Testis (tissue), 3 donors: ENCODE results near the gene VEGFA. TPM values are rescaled to one million over a fixed set of nuclear protein-coding genes. Genes with fewer than 3 reads are reported as not detected.
A peak's percentile ranks its signal among the peaks of the same experiment; 100 is the strongest.

Experiments used
- DNase-seq: peaks from one replicate; pipeline ENCODE4 v3.0.0-alpha.2; 2019
- H3K27ac ChIP-seq, 2 donors: fragments of 200-600 bp; sonication (generic); one replicate each; pipeline ENCODE4 v1.5.1; 2019
- H3K27me3 ChIP-seq: fragments of 200-600 bp; sonication (generic); one replicate; pipeline ENCODE4 v1.5.1; 2019
- H3K36me3 ChIP-seq: fragments of 200-600 bp; sonication (generic); one replicate; pipeline ENCODE4 v1.5.1; 2017; ENCODE audit warnings: low read depth; ENCODE audit errors: missing control alignments
- H3K4me1 ChIP-seq: fragments of 200-600 bp; sonication (generic); one replicate; pipeline ENCODE4 v1.5.1; 2019
- H3K4me3 ChIP-seq, 2 donors: fragments of 200-600 bp; sonication (generic); one replicate each; pipeline ENCODE4 v1.5.1; 2017 to 2019
- H3K9me3 ChIP-seq: fragments of 200-600 bp; sonication (generic); one replicate; pipeline ENCODE4 v1.5.1; 2017
- POLR2A ChIP-seq: fragments of 450-650 bp; IDR thresholded peaks from one replicate; pipeline ENCODE4 v1.6.1; 2017; ENCODE audit warnings: antibody characterized with exemption, mild to moderate bottlenecking, moderate library complexity
- WGBS, 2 donors: methylation state at CpG; one replicate each; pipeline ENCODE4 v1.1.5; 2018; 5-methylcytosine and 5-hydroxymethylcytosine counted together
- intact Hi-C: fragments of 100-400 bp; cut with DNase I; formaldehyde crosslinking; loops from one replicate; pipeline ENCODE4 v1.15.1; 2023; ENCODE audit warnings: low total_unique reads
- polyA plus RNA-seq: library from polyadenylated mRNA; stranded (reverse); fragments of 350-450 nt; fragmentation: Illumina TruSeq; extraction: RNeasy Lipid Tissue Mini Kit (QIAGEN cat#74804); gene quantifications from one replicate; pipeline ENCODE4 v1.2.3, GENCODE V29; 2014; ENCODE audit warnings: low read depth, low replicate concordance; ENCODE audit not compliant: insufficient read depth
- total RNA-seq, 2 donors: library from RNA; depleted of rRNA; stranded (reverse); fragments of >200 nt; gene quantifications; one replicate each; pipeline ENCODE4 v1.2.3, GENCODE V29; 2016
- TF ChIP-seq, protein P1 (sequence below), 3 experiments: fragments of 450-650 bp in 2 of 3; fragments of 200-600 bp in 1 of 3; sonication (generic) in 1 of 3; IDR thresholded peaks; one replicate each; pipeline ENCODE4 v1.5.1; 2016 to 2019; ENCODE audit warnings: antibody characterized with exemption in 3 of 3, mild to moderate bottlenecking in 2 of 3, moderate library complexity in 1 of 3

The VEGFA gene
- total and polyA plus RNA-seq, 3 donors from 2014 or later, result 6.1 to 15.2 (median 14.9) TPM

DNA sequence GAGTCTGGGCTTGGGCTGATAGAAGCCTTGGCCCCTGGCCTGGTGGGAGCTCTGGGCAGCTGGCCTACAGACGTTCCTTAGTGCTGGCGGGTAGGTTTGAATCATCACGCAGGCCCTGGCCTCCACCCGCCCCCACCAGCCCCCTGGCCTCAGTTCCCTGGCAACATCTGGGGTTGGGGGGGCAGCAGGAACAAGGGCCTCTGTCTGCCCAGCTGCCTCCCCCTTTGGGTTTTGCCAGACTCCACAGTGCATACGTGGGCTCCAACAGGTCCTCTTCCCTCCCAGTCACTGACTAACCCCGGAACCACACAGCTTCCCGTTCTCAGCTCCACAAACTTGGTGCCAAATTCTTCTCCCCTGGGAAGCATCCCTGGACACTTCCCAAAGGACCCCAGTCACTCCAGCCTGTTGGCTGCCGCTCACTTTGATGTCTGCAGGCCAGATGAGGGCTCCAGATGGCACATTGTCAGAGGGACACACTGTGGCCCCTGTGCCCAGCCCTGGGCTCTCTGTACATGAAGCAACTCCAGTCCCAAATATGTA, 957 bp upstream of the VEGFA start:
- TF ChIP-seq, protein P1, sequence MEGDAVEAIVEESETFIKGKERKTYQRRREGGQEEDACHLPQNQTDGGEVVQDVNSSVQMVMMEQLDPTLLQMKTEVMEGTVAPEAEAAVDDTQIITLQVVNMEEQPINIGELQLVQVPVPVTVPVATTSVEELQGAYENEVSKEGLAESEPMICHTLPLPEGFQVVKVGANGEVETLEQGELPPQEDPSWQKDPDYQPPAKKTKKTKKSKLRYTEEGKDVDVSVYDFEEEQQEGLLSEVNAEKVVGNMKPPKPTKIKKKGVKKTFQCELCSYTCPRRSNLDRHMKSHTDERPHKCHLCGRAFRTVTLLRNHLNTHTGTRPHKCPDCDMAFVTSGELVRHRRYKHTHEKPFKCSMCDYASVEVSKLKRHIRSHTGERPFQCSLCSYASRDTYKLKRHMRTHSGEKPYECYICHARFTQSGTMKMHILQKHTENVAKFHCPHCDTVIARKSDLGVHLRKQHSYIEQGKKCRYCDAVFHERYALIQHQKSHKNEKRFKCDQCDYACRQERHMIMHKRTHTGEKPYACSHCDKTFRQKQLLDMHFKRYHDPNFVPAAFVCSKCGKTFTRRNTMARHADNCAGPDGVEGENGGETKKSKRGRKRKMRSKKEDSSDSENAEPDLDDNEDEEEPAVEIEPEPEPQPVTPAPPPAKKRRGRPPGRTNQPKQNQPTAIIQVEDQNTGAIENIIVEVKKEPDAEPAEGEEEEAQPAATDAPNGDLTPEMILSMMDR (IDR thresholded peaks at IDR 0.05), result no peak
- TF ChIP-seq POLR2A, result no peak
- Histone ChIP-seq H3K4me3 (no peak overlapping the region), H3K9me3 (no peaks in the 10 kb centered on the region), H3K27me3 (no peaks in the 10 kb centered on the region), H3K4me1 (peaks cover 20% of the 10 kb centered on the region), H3K36me3 (no peaks in the 10 kb centered on the region), H3K27ac (peak overlapping the region in 1 of 2 donors; percentile 80)
- intact Hi-C loops, result loop anchor here (10.0 kb wide), 1 partner anchor 104 kb away; no protein-coding TSS in a partner anchor
- DNase-seq, result peak; percentile 64
- 29 to 32% methylated on average over 7 to 8 of the region's 8 CpGs for WGBS, 2 donors

DNA sequence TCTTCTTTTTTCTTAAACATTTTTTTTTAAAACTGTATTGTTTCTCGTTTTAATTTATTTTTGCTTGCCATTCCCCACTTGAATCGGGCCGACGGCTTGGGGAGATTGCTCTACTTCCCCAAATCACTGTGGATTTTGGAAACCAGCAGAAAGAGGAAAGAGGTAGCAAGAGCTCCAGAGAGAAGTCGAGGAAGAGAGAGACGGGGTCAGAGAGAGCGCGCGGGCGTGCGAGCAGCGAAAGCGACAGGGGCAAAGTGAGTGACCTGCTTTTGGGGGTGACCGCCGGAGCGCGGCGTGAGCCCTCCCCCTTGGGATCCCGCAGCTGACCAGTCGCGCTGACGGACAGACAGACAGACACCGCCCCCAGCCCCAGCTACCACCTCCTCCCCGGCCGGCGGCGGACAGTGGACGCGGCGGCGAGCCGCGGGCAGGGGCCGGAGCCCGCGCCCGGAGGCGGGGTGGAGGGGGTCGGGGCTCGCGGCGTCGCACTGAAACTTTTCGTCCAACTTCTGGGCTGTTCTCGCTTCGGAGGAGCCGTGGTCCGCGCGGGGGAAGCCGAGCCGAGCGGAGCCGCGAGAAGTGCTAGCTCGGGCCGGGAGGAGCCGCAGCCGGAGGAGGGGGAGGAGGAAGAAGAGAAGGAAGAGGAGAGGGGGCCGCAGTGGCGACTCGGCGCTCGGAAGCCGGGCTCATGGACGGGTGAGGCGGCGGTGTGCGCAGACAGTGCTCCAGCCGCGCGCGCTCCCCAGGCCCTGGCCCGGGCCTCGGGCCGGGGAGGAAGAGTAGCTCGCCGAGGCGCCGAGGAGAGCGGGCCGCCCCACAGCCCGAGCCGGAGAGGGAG, 580 bp downstream of the VEGFA start:
- Histone ChIP-seq H3K36me3 (no peaks in the 10 kb centered on the region), H3K27ac (peak overlapping the region; percentile 71 to 80), H3K4me1 (peaks cover 32% of the 10 kb centered on the region), H3K9me3 (no peaks in the 10 kb centered on the region), H3K27me3 (no peaks in the 10 kb centered on the region), H3K4me3 (peak overlapping the region; percentile 70 to 79)
- intact Hi-C loops, result loop anchor here (2.0 to 10.0 kb wide), 2 partner anchors 184 to 304 kb away; no protein-coding TSS in a partner anchor
- TF ChIP-seq POLR2A, result no peak
- TF ChIP-seq, protein P1 (IDR thresholded peaks at IDR 0.05), result no peak
- DNase-seq, result peak; percentile 56
- 0% methylated on average over 17 to 64 of the region's 84 CpGs for WGBS, 2 donors

GRCh38 chr6:43771210-43771857, 1.3 kb downstream of the VEGFA start:
- intact Hi-C loops, result loop anchor here (2.0 to 10.0 kb wide), 2 partner anchors 183 to 303 kb away; no protein-coding TSS in a partner anchor
- Histone ChIP-seq H3K4me3 (peak overlapping the region; percentile 70 to 79), H3K27me3 (no peaks in the 10 kb centered on the region), H3K4me1 (peaks cover 32% of the 10 kb centered on the region), H3K9me3 (no peaks in the 10 kb centered on the region), H3K36me3 (no peaks in the 10 kb centered on the region), H3K27ac (peak overlapping the region; percentile 71 to 80)
- TF ChIP-seq, protein P1 (IDR thresholded peaks at IDR 0.05), result no peak
- no peak for TF ChIP-seq POLR2A
- peak; percentile 74 for DNase-seq
- WGBS, 2 donors, result 1% methylated on average over 50 of the region's 66 CpGs; no CpG with 5 or more reads in 1 of the 2 donors

DNA sequence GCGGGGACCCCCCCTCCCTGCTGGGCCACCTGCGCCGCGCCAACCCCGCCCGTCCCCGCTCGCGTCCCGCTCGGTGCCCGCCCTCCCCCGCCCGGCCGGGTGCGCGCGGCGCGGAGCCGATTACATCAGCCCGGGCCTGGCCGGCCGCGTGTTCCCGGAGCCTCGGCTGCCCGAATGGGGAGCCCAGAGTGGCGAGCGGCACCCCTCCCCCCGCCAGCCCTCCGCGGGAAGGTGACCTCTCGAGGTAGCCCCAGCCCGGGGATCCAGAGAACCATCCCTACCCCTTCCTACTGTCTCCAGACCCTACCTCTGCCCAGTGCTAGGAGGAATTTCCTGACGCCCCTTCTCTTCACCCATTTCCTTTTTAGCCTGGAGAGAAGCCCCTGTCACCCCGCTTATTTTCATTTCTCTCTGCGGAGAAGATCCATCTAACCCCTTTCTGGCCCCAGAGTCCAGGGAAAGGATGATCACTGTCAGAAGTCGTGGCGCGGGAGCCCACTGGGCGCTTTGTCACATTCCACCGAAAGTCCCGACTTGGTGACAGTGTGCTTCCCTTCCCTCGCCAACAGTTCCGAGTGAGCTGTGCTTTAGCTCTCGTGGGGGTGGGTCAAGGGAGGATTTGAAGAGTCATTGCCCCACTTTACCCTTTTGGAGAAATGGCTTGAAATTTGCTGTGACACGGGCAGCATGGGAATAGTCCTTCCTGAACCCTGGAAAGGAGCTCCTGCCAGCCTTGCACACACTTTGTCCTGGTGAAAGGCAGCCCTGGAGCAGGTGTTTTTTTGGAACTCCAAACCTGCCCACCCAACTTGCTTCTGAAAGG, 2.1 kb downstream of the VEGFA start:
- Histone ChIP-seq H3K4me1 (peaks cover 32% of the 10 kb centered on the region), H3K4me3 (peak overlapping the region; percentile 70 to 79), H3K9me3 (no peaks in the 10 kb centered on the region), H3K27me3 (no peaks in the 10 kb centered on the region), H3K36me3 (no peaks in the 10 kb centered on the region), H3K27ac (peak overlapping the region; percentile 71 to 80)
- peak; percentile 64 for DNase-seq
- no peak for TF ChIP-seq POLR2A
- TF ChIP-seq, protein P1 (IDR thresholded peaks at IDR 0.05), result no peak
- 5 to 15% methylated on average over 17 to 33 of the region's 48 CpGs for WGBS, 2 donors
- intact Hi-C loops, result loop anchor here (2.0 to 10.0 kb wide), 2 partner anchors 183 to 303 kb away; no protein-coding TSS in a partner anchor
